Right lobe of liver (tissue), 4 donors: ENCODE data around the gene SEMA4F.

Experiments used
- CTCF ChIP-seq, 4 donors: fragments of 200-600 bp in 3 of 4; fragments of 450-650 bp in 1 of 4; IDR thresholded peaks; one replicate each; pipeline versions ENCODE4 v1.5.1 to v1.8.0; 2016 to 2022; ENCODE audit warnings: antibody characterized with exemption in 4 of 4, mild to moderate bottlenecking in 2 of 4
- POLR2A ChIP-seq: fragments of 450-650 bp; IDR thresholded peaks from one replicate; pipeline ENCODE4 v1.6.1; 2017; ENCODE audit warnings: antibody characterized with exemption, mild to moderate bottlenecking
- donor health status: DM: no; HTN: no; CAD: no.
- donor health status: DM: no; HTN: no; CAD: no.
- donor health status: DM: no; HTN: yes; CAD: no.

- no peak for TF ChIP-seq CTCF (IDR thresholded peaks at IDR 0.05)
- TF ChIP-seq POLR2A = no peak
Observed at GRCh38 chr2:74706741-74707140, 52.7 kb downstream of the SEMA4F start.
